GM12892 (cell line): ENCODE data around the gene NFYA.

Experiments
- POLR2A ChIP-seq: IDR thresholded peaks from 2 replicates; pipeline ENCODE4 v1.6.1; 2011; ENCODE audit warnings: low read depth, low read length, control low read depth
- POLR2AphosphoS5 ChIP-seq: IDR thresholded peaks from 2 replicates; pipeline ENCODE4 v1.6.1; 2011; ENCODE audit warnings: low read depth, low read length, control low read depth

DNA sequence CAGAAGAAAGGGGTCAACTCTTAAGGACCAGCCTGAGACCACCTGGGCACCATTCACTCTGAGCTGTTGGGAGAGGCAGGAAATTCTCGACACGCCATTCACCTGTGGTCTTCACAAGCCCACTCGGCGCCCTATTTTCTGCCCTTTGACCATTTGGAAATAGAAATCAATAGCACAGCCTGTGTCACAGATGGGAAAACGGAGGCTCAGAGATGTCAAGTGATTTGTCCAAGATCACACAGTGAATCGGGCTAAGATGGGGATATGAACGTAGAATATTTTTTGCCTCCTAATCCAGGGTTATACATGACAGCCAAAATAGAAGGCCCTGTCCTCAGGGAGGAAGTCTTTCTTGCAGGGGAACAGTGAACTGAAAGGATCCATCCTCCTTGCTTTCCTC lies 22.8 kb upstream of the NFYA start:
- TF ChIP-seq POLR2AphosphoS5: no peak
- no peak for TF ChIP-seq POLR2A
